ENCODE results near the gene SLAMF7. TPM values are rescaled to one million over a fixed set of nuclear protein-coding genes. Genes with fewer than 3 reads are reported as not detected.

Gene SLAMF7
- total and polyA plus RNA-seq, 2 of the 8 experiments (the other 6 are each of a cell fraction or from before 2014, with no cell fraction given) = not detected

DNA sequence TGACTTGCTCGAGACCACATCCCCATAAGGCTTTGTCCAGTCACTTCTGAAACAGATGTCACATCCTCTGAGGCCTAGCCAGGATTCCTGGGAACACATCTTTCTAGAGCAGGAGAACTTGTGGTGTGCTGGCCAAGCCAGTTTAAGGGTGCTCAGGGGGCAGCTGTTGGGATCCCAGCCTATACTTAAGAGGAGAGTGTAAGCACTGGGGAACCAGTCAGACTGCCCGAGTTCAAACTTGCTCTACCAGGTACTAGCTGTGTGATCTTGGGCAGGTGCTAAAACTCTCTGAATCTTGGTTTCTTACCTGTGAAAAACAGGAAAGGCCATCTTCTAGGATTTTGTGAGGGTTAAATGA lies 41.3 kb downstream of the SLAMF7 start:
- H4K5ac ChIP-seq (ENCODE audit: insufficient read length, low read depth, low read length) = no peak overlapping the region
- H4K91ac ChIP-seq (replicated peaks; ENCODE audit: insufficient read length, low read length) = no peak overlapping the region
- WGBS, 2 experiments (ENCODE audit: extremely low coverage in 1 of 2, insufficient coverage in 1 of 2, insufficient read length in 1 of 2, insufficient replicate concordance in 2 of 2, low coverage in 1 of 2, low lambda C conversion rate in 2 of 2, missing lambda C conversion rate in 1 of 2) = 96% methylated on average over 2 of the region's 2 CpGs; no CpG with 5 or more reads in 1 of the 2 experiments
- no peak overlapping the region for H2BK20ac ChIP-seq (ENCODE audit: low read length)
- no peak overlapping the region for H2AK5ac ChIP-seq (ENCODE audit: low read depth, low read length)
- POLR2A ChIA-PET (ENCODE audit: partially characterized antibody) = no interaction called here
- no peak overlapping the region for H2BK12ac ChIP-seq (ENCODE audit: low read depth, low read length)
- no peak overlapping the region for H3K4me2 ChIP-seq (ENCODE audit: insufficient read depth in 1 of 2, low read depth in 2 of 2, low read length in 2 of 2)
- no peak overlapping the region for H3K23ac ChIP-seq (ENCODE audit: insufficient read length)
- H3K18ac ChIP-seq (ENCODE audit: extremely low read depth, low read length) = no peak overlapping the region
- H4K8ac ChIP-seq (ENCODE audit: extremely low read depth, insufficient read depth, low read length) = no peak overlapping the region
- no peaks in the 10 kb centered on the region for H4K20me1 ChIP-seq (replicated peaks in 1 of 2; ENCODE audit: control insufficient read depth in 1 of 2, insufficient read depth in 2 of 2, low read length in 2 of 2)
- no peak overlapping the region for H2BK120ac ChIP-seq (replicated peaks; ENCODE audit: low read depth, low read length)
- H2BK15ac ChIP-seq (ENCODE audit: low read length) = no peak overlapping the region
- no peak overlapping the region for H3K14ac ChIP-seq (ENCODE audit: insufficient read length)
- H3K56ac ChIP-seq (replicated peaks; ENCODE audit: insufficient read length, low read depth, low read length) = no peak overlapping the region
- no peak overlapping the region for H3K4ac ChIP-seq (replicated peaks; ENCODE audit: insufficient read length, low read depth, low read length)
- 0 out of 2 replicates have a peak, but pooled peaks have one; percentile 22 for TF ChIP-seq KDM1A (IDR thresholded peaks at IDR 0.05; ENCODE audit: borderline replicate concordance, low read length)
- no peak for TF ChIP-seq YY1 (IDR thresholded peaks at IDR 0.05; ENCODE audit: low read depth, low read length)
- H3K27me3 ChIP-seq (replicated peaks in 1 of 4; ENCODE audit: control insufficient read depth in 3 of 4, extremely low read depth in 1 of 4, insufficient read depth in 3 of 4, low read length in 3 of 4) = no peaks in the 10 kb centered on the region
- CTCF ChIA-PET (ENCODE audit: partially characterized antibody) = interaction anchor here (0.6 to 8.2 kb wide), 39 partner anchors 10 to 288 kb away, joined by 3 to 141 read pairs (median 6); partner anchors contain the start of genes ITLN2 and LY9
- H3K79me2 ChIP-seq (ENCODE audit: control insufficient read depth in 1 of 2, insufficient read depth in 2 of 2, low read length in 2 of 2) = no peaks in the 10 kb centered on the region
- DNase-seq (ENCODE audit: low read depth in 1 of 2, low spot score in 2 of 2) (no peak), FAIRE-seq (no peak)
- H2BK5ac ChIP-seq (ENCODE audit: low read depth, low read length) = no peak overlapping the region
- H3K4me1 ChIP-seq (replicated peaks in 1 of 4; ENCODE audit: control insufficient read depth in 3 of 4, insufficient read depth in 4 of 4, low read length in 3 of 4) = no peaks in the 10 kb centered on the region
- H3K9ac ChIP-seq (replicated peaks in 1 of 4; ENCODE audit: extremely low read depth in 1 of 4, low read depth in 3 of 4, low read length in 3 of 4) = no peak overlapping the region
- H3K4me3 ChIP-seq (ENCODE audit: extremely low read depth in 1 of 4, insufficient read depth in 2 of 4, low read depth in 3 of 4, low read length in 4 of 4) = no peak overlapping the region
- no peaks in the 10 kb centered on the region for H3K36me3 ChIP-seq (ENCODE audit: control insufficient read depth in 2 of 4, insufficient read depth in 4 of 4, low read length in 3 of 4)
- peaks cover 3% of the 10 kb centered on the region in 2 experiments; a peak in 3 of 4 replicates for H3K9me3 ChIP-seq (ENCODE audit: insufficient read depth in 2 of 2, low read depth in 1 of 2, low read length in 1 of 2)
- H3K27ac ChIP-seq (ENCODE audit: low read depth, low read length) = no peak overlapping the region
- H3K23me2 ChIP-seq (ENCODE audit: low read depth, low read length) = no peaks in the 10 kb centered on the region
- H3K79me1 ChIP-seq (ENCODE audit: low read depth, low read length) = no peaks in the 10 kb centered on the region
- H2AFZ ChIP-seq (ENCODE audit: low read length) = no peak overlapping the region

Data from H1 (cell line).